T1000 (cell line): ENCODE data around the gene RAP1A.
"Not testable (repeated sequence)": the region's sequence is repeated elsewhere in the genome, so short reads cannot be mapped to it uniquely, and the experiment has no call there.

Experiments used
- DNase-seq: peaks from one replicate; lab custom pipeline; 2025; ENCODE audit warnings: mixed read lengths; lab: John Stamatoyannopoulos, UW

RAP1A gene

GRCh38 chr1:111598544-111598943 lies 21.0 kb upstream of the RAP1A start:
- DNase-seq: no peak

GRCh38 chr1:111599781-111600693 lies 19.6 kb upstream of the RAP1A start:
- DNase-seq: no peak

- DNase-seq: no peak
Measured at GRCh38 chr1:111600886-111601386, 18.7 kb upstream of the RAP1A start.

- DNase-seq: no peak
Measured at GRCh38 chr1:111602302-111602701, 17.3 kb upstream of the RAP1A start.

- no peak for DNase-seq
Measured at GRCh38 chr1:111602974-111603373, 16.6 kb upstream of the RAP1A start.

- no peak for DNase-seq
Measured at GRCh38 chr1:111603979-111604378, 15.6 kb upstream of the RAP1A start.

- peak; percentile 15 for DNase-seq
Measured at GRCh38 chr1:111604931-111605330, 14.7 kb upstream of the RAP1A start.

- no peak for DNase-seq
Measured at GRCh38 chr1:111605576-111605975, 14.0 kb upstream of the RAP1A start.

- not testable (repeated sequence) for DNase-seq
Measured at GRCh38 chr1:111606457-111607215, 13.0 kb upstream of the RAP1A start.

GRCh38 chr1:111608528-111608927 lies 11.1 kb upstream of the RAP1A start:
- DNase-seq: not testable (repeated sequence)

GRCh38 chr1:111611986-111612385 lies 7.6 kb upstream of the RAP1A start:
- DNase-seq: no peak

GRCh38 chr1:111615870-111616715 lies 3.5 kb upstream of the RAP1A start:
- DNase-seq: no peak

GRCh38 chr1:111618081-111618480 lies 1.5 kb upstream of the RAP1A start:
- no peak for DNase-seq

GRCh38 chr1:111618961-111619634 lies 491 bp upstream of the RAP1A start:
- no peak for DNase-seq

GRCh38 chr1:111620441-111620971 lies 917 bp downstream of the RAP1A start:
- no peak for DNase-seq

GRCh38 chr1:111621050-111621449 lies 1.5 kb downstream of the RAP1A start:
- DNase-seq: no peak

GRCh38 chr1:111622166-111622565 lies 2.6 kb downstream of the RAP1A start:
- no peak for DNase-seq

- no peak for DNase-seq
Measured at GRCh38 chr1:111624382-111624781, 4.8 kb downstream of the RAP1A start.

GRCh38 chr1:111625276-111625675 lies 5.7 kb downstream of the RAP1A start:
- no peak for DNase-seq

GRCh38 chr1:111628153-111628552 lies 8.6 kb downstream of the RAP1A start:
- DNase-seq: no peak
